ENCODE measurements around the gene TSHZ2.

The TSHZ2 gene

GRCh38 chr20:52985687-52986086, 13.5 kb downstream of the TSHZ2 start:
- TF ChIP-seq ZFX (IDR thresholded peaks at IDR 0.05) (no peak), CTCF (conservative IDR thresholded peaks at IDR 0.05) (no peak)
- no peak overlapping the region for H3K27ac ChIP-seq

DNA sequence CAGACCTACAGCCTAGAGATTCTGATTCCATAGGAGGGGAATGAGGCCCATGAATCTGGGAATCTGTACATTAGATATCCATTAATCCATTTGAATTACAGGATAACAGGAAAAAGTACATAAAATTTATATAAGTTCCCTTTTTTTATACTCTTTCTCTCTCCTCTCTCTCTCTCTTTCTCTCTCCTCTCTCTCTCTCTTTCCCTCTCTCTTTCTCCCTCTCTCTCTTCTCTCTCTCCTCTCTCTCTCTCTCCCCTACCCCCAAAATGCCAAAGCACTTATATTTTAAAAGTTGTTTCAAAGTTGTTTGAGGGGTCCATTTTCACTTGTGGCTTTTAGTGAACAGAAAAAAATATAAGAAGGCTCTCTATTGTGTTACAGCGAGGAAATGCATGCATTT, 15.1 kb downstream of the TSHZ2 start:
- H3K27ac ChIP-seq, result no peak overlapping the region
- TF ChIP-seq ZFX (IDR thresholded peaks at IDR 0.05), result no peak
- no peak for TF ChIP-seq CTCF (conservative IDR thresholded peaks at IDR 0.05)

DNA sequence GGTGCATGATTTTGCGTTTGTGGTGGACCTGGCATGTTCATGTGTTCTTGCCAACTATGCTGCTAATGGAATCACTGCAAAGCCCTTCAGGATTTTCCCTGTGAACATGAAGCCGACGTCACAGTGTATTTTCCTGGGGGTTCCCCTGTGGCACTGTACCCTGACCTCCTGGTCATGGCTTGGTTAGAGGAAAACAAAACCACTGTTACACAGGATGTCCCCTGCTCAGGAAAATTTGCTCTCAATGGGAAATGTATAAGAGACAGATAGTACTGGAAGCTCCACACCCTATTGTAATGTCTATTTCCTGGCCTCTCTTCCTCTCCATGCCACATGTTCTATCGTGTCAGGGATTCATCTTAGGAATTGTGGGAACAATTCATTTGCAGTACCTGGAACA, 19.7 kb downstream of the TSHZ2 start:
- no peak overlapping the region for H3K27ac ChIP-seq

GRCh38 chr20:52992632-52993031, 20.5 kb downstream of the TSHZ2 start:
- no peak for TF ChIP-seq ZFX (IDR thresholded peaks at IDR 0.05)
- TF ChIP-seq CTCF (conservative IDR thresholded peaks at IDR 0.05), result no peak
- H3K27ac ChIP-seq, result no peak overlapping the region

More for the DNA sequence above, 19.7 kb downstream of the TSHZ2 start:
- TF ChIP-seq ZFX (IDR thresholded peaks at IDR 0.05) (no peak), CTCF (conservative IDR thresholded peaks at IDR 0.05) (no peak)

DNA sequence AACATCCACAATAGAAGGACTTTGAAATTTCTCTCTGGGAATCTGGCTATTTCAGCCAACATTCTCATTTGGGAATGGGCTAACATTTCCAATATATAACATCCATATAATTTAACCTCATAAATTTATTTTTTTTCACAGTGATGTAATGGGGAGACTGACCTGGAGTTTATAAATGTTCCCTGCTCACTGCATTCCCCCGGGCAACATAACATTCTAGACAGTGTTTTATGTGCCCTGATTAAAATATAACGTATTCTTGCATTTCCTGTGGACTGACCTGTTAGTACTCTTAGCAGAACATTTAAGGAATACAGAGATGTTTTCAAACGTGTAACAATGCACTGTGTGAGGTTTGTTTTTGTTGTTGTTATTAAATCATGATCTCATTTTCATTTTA, 20.9 kb downstream of the TSHZ2 start:
- H3K27ac ChIP-seq, result no peak overlapping the region
- TF ChIP-seq ZFX (IDR thresholded peaks at IDR 0.05) (no peak), CTCF (conservative IDR thresholded peaks at IDR 0.05) (no peak)

GRCh38 chr20:52994184-52994970, 22.2 kb downstream of the TSHZ2 start:
- TF ChIP-seq ZFX (IDR thresholded peaks at IDR 0.05), result no peak
- no peak for TF ChIP-seq CTCF (conservative IDR thresholded peaks at IDR 0.05)
- H3K27ac ChIP-seq, result no peak overlapping the region

DNA sequence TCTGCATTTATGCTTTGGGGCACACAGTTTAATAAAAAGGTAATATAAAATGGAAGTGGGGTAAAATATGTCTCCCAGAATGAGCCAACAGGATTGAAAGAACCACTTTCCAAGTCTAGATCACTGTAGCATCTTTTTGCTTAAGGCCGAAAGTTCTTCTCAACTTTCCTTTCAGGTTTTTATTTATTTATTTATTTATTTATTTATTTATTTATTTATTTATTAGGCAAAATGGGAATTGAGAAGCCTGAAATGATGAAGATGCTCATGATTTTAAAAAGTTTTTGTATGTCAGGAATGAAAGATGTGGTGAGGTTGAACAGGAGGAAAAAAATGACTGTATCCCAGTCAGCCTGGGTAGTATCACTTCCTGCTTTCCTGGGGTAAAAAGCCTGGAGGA, 24.0 kb downstream of the TSHZ2 start:
- H3K27ac ChIP-seq, result no peak overlapping the region
- TF ChIP-seq CTCF (conservative IDR thresholded peaks at IDR 0.05) (no peak), ZFX (IDR thresholded peaks at IDR 0.05) (no peak)

Measured in C4-2B (cell line).